ENCODE results near the gene ZNF550. TPM values are rescaled to one million over a fixed set of nuclear protein-coding genes. Genes with fewer than 3 reads are reported as not detected.
A peak's percentile ranks its signal among the peaks of the same experiment; 100 is the strongest.

ZNF550 gene
- total and polyA plus RNA-seq, 2 of the 13 experiments (the other 11 are each of a cell fraction or from before 2014, with no cell fraction given) = 8.6 to 9.1 TPM

DNA sequence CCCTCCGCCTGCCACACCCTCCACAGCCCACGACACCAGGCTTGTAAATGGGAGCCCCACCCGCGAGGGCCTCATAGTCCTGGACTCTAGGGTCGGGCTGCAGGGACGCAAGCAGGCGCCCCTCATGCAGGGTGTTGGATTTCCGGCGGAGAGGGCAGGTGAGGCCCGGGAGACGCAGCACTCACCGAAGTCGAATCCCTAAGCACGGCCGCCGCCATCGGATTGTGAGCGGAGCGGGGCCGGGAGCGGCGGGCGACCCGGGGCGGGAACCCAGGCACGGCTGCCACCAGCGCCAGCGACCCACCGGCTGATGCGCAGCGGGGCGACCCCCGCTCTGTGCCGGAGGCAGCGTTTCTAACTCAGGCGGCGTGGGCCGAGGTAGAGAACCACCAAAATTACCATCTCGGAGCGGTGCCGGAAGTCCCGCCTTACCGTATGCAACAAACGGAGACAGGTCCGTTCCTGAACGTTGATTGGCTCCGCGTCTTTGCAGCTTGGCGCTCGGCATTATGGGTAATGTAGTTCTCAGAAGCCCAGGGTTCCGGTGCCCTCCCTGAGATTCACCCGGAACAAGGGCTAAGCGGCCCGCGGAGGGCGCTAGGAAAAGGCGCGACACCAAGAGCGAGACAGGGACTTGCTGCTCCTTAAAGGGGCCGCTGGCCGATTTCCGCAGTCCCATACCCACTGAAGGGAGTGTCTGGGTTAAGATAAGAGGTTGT lies 19.0 kb upstream of the ZNF550 start, which contains the start of gene ZNF416 (continued):
- TF ChIP-seq HDAC2 (CRISPR knock-in tag; IDR thresholded peaks at IDR 0.05) (peak; percentile 22; the same call in 1 of the 2 replicates), HOXA3 (CRISPR knock-in tag; IDR thresholded peaks at IDR 0.05) (peak; percentile 72), ZNF768 (CRISPR knock-in tag; IDR thresholded peaks at IDR 0.05) (peak; percentile 52; the same call in 1 of the 2 replicates), PHF21A (CRISPR knock-in tag; IDR thresholded peaks at IDR 0.05) (peak; percentile 24; the same call in 1 of the 2 replicates), TSC22D2 (CRISPR knock-in tag; IDR thresholded peaks at IDR 0.05; ENCODE audit: borderline replicate concordance) (no peak), ZNF614 (CRISPR knock-in tag; IDR thresholded peaks at IDR 0.05; ENCODE audit: borderline replicate concordance) (no peak; the same call in 1 of the 2 replicates), ZNF230 (CRISPR knock-in tag; IDR thresholded peaks at IDR 0.05) (peak; percentile 51; the same call in 1 of the 2 replicates)
- TF ChIP-seq, protein P1, sequence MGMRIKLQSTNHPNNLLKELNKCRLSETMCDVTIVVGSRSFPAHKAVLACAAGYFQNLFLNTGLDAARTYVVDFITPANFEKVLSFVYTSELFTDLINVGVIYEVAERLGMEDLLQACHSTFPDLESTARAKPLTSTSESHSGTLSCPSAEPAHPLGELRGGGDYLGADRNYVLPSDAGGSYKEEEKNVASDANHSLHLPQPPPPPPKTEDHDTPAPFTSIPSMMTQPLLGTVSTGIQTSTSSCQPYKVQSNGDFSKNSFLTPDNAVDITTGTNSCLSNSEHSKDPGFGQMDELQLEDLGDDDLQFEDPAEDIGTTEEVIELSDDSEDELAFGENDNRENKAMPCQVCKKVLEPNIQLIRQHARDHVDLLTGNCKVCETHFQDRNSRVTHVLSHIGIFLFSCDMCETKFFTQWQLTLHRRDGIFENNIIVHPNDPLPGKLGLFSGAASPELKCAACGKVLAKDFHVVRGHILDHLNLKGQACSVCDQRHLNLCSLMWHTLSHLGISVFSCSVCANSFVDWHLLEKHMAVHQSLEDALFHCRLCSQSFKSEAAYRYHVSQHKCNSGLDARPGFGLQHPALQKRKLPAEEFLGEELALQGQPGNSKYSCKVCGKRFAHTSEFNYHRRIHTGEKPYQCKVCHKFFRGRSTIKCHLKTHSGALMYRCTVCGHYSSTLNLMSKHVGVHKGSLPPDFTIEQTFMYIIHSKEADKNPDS (CRISPR knock-in tag; IDR thresholded peaks at IDR 0.05) = no peak
- TF ChIP-seq, protein P2, sequence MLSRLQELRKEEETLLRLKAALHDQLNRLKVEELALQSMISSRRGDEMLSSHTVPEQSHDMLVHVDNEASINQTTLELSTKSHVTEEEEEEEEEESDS (CRISPR knock-in tag; IDR thresholded peaks at IDR 0.05; ENCODE audit: borderline replicate concordance) = no peak
- TF ChIP-seq, protein P3, sequence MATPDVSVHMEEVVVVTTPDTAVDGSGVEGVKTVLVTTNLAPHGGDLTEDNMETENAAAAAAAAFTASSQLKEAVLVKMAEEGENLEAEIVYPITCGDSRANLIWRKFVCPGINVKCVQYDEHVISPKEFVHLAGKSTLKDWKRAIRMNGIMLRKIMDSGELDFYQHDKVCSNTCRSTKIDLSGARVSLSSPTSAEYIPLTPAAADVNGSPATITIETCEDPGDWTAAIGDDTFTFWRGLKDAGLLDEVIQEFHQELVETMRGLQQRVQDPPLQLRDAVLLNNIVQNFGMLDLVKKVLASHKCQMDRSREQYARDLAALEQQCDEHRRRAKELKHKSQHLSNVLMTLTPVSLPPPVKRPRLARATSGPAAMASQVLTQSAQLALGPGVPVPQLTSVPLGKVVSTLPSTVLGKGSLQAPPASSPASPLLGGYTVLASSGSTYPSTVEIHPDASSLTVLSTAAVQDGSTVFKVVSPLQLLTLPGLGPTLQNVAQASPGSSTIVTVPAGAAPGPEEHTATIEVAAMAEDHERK (CRISPR knock-in tag; IDR thresholded peaks at IDR 0.05; ENCODE audit: low read depth) = peak; percentile 60; the same call in 1 of the 2 replicates
- TF ChIP-seq, protein P4, sequence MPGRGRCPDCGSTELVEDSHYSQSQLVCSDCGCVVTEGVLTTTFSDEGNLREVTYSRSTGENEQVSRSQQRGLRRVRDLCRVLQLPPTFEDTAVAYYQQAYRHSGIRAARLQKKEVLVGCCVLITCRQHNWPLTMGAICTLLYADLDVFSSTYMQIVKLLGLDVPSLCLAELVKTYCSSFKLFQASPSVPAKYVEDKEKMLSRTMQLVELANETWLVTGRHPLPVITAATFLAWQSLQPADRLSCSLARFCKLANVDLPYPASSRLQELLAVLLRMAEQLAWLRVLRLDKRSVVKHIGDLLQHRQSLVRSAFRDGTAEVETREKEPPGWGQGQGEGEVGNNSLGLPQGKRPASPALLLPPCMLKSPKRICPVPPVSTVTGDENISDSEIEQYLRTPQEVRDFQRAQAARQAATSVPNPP (CRISPR knock-in tag; IDR thresholded peaks at IDR 0.05) = no peak
- TF ChIP-seq, protein P5, sequence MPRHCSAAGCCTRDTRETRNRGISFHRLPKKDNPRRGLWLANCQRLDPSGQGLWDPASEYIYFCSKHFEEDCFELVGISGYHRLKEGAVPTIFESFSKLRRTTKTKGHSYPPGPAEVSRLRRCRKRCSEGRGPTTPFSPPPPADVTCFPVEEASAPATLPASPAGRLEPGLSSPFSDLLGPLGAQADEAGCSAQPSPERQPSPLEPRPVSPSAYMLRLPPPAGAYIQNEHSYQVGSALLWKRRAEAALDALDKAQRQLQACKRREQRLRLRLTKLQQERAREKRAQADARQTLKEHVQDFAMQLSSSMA (CRISPR knock-in tag; IDR thresholded peaks at IDR 0.05) = 0 out of 2 replicates have a peak, but pooled peaks have one; percentile 21
- TF ChIP-seq, protein P6, sequence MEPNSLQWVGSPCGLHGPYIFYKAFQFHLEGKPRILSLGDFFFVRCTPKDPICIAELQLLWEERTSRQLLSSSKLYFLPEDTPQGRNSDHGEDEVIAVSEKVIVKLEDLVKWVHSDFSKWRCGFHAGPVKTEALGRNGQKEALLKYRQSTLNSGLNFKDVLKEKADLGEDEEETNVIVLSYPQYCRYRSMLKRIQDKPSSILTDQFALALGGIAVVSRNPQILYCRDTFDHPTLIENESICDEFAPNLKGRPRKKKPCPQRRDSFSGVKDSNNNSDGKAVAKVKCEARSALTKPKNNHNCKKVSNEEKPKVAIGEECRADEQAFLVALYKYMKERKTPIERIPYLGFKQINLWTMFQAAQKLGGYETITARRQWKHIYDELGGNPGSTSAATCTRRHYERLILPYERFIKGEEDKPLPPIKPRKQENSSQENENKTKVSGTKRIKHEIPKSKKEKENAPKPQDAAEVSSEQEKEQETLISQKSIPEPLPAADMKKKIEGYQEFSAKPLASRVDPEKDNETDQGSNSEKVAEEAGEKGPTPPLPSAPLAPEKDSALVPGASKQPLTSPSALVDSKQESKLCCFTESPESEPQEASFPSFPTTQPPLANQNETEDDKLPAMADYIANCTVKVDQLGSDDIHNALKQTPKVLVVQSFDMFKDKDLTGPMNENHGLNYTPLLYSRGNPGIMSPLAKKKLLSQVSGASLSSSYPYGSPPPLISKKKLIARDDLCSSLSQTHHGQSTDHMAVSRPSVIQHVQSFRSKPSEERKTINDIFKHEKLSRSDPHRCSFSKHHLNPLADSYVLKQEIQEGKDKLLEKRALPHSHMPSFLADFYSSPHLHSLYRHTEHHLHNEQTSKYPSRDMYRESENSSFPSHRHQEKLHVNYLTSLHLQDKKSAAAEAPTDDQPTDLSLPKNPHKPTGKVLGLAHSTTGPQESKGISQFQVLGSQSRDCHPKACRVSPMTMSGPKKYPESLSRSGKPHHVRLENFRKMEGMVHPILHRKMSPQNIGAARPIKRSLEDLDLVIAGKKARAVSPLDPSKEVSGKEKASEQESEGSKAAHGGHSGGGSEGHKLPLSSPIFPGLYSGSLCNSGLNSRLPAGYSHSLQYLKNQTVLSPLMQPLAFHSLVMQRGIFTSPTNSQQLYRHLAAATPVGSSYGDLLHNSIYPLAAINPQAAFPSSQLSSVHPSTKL (CRISPR knock-in tag; IDR thresholded peaks at IDR 0.05) = peak; percentile 34
- TF ChIP-seq, protein P7, sequence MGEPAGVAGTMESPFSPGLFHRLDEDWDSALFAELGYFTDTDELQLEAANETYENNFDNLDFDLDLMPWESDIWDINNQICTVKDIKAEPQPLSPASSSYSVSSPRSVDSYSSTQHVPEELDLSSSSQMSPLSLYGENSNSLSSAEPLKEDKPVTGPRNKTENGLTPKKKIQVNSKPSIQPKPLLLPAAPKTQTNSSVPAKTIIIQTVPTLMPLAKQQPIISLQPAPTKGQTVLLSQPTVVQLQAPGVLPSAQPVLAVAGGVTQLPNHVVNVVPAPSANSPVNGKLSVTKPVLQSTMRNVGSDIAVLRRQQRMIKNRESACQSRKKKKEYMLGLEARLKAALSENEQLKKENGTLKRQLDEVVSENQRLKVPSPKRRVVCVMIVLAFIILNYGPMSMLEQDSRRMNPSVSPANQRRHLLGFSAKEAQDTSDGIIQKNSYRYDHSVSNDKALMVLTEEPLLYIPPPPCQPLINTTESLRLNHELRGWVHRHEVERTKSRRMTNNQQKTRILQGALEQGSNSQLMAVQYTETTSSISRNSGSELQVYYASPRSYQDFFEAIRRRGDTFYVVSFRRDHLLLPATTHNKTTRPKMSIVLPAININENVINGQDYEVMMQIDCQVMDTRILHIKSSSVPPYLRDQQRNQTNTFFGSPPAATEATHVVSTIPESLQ (CRISPR knock-in tag; conservative IDR thresholded peaks at IDR 0.05) = no peak
- TF ChIP-seq, protein P8, sequence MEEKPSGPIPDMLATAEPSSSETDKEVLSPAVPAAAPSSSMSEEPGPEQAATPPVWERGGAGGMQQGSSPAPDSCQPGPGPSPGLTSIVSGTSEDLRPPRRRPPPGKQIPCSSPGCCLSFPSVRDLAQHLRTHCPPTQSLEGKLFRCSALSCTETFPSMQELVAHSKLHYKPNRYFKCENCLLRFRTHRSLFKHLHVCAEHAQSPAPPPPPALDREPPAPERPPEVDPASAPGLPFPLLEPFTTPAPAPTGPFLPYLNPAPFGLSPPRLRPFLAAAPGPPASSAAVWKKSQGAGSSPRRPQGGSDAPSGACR (CRISPR knock-in tag; IDR thresholded peaks at IDR 0.05) = no peak

All from HepG2 (cell line).